GM19397 (cell line): ENCODE measurements around the gene RET.

Source experiments
- ATAC-seq: cut with Tn5 transposase; IDR thresholded peaks from one replicate; pipeline ENCODE4 v1.9.1; 2021; ENCODE audit warnings: mild to moderate bottlenecking, moderate library complexity; ENCODE audit not compliant: unreplicated experiment

Gene RET

GRCh38 chr10:43105102-43105955 lies 28.5 kb downstream of the RET start:
- ATAC-seq, result peak; percentile 75

DNA sequence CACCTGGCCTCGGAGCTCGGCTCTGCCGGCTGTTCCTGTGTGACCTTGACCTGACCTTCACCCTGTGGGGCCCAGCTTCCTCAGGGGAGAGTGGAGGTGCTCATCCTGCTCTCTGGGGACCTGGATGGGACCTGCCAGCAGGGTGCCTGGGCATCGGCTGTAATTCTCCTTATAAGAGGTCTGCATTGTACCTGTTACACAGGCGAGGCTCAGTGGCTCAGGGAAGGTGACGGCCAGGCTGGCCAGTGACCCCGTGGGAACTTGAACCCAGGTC lies 29.0 kb downstream of the RET start:
- no peak for ATAC-seq

- ATAC-seq, result no peak
These were observed 29.6 kb downstream of the RET start for GRCh38 chr10:43106256-43107091.

GRCh38 chr10:43108951-43109350 lies 32.1 kb downstream of the RET start:
- no peak for ATAC-seq

GRCh38 chr10:43109671-43110249 lies 32.9 kb downstream of the RET start:
- ATAC-seq, result no peak

DNA sequence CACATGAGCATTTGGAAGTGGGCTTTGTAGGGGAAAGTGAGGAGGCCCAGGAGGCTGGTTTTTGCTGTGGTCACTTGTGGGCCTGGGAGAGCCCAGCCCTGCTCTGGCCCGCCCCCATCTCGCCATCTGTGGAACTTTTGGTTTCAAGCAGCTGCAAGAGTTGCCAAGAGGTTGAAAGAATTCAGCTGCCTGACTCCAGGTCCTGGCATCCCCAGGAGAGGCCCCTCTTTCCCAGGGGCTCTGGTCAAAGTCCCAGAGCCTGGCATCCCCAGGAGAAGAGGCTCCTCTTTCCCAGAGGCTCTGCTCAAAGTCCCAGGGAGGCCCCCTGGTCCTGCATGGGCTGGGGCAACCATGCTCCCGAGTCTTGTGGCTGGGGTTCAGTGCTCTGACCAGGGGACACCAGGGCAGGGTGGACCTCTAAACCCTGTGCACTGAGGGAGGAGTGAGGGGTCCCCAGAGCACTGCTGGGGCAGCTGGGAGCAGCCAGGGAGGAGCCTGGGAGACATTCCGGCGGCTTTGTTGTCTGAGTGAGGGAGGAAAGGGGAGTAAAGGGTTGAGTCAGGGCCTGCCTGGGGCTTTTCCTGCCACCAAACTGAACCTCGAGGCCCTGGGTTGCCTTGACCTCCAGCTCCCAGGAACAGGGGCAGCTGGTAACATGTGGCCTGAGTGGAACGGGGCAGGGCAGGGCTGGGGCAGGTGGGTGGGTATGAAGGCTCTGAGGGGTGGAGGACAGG lies 33.6 kb downstream of the RET start:
- peak; percentile 45 for ATAC-seq

GRCh38 chr10:43111101-43111500 lies 34.2 kb downstream of the RET start:
- no peak for ATAC-seq

DNA sequence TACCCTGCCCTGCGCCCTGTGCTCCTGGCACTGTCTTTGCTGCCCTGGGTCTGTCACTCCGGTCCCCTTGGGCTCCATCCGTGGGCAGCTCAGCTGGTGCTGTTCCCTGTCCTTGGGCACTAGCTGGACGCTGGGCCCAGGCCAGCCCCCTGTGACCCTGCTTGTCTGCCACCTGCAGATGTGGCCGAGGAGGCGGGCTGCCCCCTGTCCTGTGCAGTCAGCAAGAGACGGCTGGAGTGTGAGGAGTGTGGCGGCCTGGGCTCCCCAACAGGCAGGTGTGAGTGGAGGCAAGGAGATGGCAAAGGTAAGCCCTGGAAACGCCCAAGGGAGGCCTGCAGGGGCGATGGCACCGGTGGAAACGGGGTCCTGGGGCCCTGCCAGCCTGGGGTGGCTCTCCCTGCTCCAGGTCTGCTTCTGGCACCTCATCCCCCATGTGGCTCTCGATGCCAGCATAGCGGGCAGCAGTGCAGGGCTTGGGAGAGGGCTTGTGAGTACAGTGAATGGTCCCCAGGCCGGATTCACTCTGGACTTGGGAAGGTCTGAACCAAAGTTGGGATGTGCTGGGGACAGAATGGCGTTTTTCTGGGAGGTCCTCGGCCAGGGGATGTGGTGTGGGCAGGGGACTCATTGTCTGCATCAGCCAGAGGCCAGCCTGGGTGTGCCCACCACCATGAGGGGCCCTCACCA lies 35.2 kb downstream of the RET start:
- ATAC-seq, result no peak

DNA sequence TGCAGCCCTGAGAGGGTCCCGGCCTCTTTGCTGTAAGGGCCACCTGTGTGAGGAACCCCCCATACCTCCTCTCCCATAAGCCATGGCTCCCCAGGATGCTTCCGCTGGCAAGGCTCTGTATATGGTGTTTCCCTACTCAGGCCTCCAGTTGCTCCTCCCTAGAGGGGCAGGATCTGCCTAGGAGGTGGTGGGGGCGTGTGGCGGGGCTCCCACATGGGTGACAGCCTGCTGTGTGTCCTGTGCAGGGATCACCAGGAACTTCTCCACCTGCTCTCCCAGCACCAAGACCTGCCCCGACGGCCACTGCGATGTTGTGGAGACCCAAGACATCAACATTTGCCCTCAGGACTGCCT lies 35.7 kb downstream of the RET start:
- no peak for ATAC-seq

- no peak for ATAC-seq
These were observed 36.6 kb downstream of the RET start for GRCh38 chr10:43113201-43114087.

- no peak for ATAC-seq
These were observed 37.3 kb downstream of the RET start for GRCh38 chr10:43114088-43114742.

GRCh38 chr10:43114743-43115611 lies 38.1 kb downstream of the RET start:
- ATAC-seq, result no peak

DNA sequence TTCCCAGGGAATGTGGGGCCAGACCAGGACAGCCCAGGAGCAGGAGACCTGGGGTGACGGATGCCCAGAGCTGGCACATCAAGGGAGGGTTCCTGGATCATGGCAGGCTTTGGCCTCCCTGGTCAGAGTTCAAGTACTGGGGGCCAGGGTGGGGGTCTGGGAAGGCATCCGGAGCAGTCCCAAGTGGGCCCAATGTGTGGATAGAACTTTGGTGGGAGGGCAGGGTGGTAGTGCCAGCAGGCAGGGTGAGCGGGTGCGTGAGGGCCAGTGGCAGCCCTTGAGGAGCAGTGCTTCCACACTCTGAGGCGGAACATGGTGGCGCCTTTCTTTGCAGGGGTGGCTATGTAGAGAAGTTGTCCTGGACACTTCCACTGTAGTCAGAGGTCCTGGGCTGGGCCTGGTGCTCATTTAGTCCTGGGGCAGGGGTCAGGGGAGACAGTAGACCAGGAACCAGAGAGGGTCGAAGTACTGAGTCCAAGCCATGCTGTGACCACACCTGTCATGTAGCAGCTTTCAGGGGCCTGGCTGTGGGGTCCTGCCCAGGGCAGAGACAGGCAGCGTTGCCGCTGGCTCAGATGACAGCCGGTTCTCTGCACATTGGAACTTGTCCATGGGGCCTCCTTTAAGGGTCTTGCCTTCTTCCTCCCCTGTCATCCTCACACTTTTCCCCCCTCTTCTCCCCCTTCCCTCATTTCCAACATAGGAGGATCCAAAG lies 39.2 kb downstream of the RET start:
- no peak for ATAC-seq

GRCh38 chr10:43116596-43116995 lies 39.7 kb downstream of the RET start:
- ATAC-seq, result no peak

GRCh38 chr10:43117031-43117776 lies 40.3 kb downstream of the RET start:
- ATAC-seq, result no peak

DNA sequence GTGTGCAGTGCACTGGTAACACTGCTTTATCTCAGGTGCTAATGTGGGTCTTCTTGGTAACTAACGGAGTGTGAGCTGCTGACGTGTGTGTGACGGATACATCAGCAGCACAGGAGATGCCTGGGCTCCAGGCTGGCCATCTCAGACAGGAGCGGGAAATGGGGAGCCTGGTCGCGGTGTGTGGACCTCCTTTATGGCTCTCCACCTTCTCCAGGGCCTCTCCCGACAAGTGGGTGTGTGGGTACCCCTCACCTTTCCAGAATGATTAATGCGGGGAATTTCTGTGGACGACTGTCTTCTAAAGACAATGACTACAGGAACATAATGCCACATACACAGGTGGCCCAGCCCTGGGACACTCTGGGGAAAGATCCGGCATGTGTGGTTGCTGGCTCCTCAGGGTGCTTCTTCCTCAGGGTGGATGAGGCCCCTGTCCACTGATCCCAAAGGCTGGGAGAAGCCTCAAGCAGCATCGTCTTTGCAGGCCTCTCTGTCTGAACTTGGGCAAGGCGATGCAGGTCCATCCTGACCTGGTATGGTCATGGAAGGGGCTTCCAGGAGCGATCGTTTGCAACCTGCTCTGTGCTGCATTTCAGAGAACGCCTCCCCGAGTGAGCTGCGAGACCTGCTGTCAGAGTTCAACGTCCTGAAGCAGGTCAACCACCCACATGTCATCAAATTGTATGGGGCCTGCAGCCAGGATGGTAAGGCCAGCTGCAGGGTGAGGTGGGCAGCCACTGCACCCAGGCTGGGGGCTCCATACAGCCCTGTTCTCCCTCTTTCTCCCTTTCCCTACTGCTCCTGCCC lies 41.1 kb downstream of the RET start:
- no peak for ATAC-seq
